Body of pancreas (tissue), 4 donors: ENCODE measurements around the gene CYP3A5. TPM values are rescaled to one million over a fixed set of nuclear protein-coding genes. Genes with fewer than 3 reads are reported as not detected.

Experiments used
- ATAC-seq: fragments of 150-250 bp; one replicate; pipeline ENCODE4 v1.9.1; 2016
- DNase-seq, 4 donors: peaks; one replicate each; pipeline ENCODE4 v3.0.0-alpha.2; 2019
- H3K27ac ChIP-seq, 4 donors: fragments of 200-600 bp; sonication (generic); 1 replicate in 3 of 4; 2 replicates in 1 of 4; pipeline versions ENCODE4 v1.5.1 to v1.6.1; 2016 to 2019; ENCODE audit warnings: mild to moderate bottlenecking in 1 of 4, mixed read lengths in 1 of 4, moderate library complexity in 1 of 4
- H3K27me3 ChIP-seq, 2 donors: fragments of 200-600 bp; sonication (generic); one replicate each; pipeline ENCODE4 v1.6.0; 2016; ENCODE audit warnings: mild to moderate bottlenecking in 1 of 2
- H3K36me3 ChIP-seq, 2 donors: fragments of 200-600 bp; sonication (generic); replicated peaks in 1 of 2; 2 replicates each; pipeline ENCODE4 v1.5.1; 2016; ENCODE audit warnings: low read depth in 2 of 2; ENCODE audit not compliant: insufficient read depth in 1 of 2
- H3K4me1 ChIP-seq: fragments of 200-600 bp; sonication (generic); one replicate; pipeline ENCODE4 v1.6.0; 2016
- H3K4me3 ChIP-seq, 2 donors: fragments of 200-600 bp; sonication (generic); 1 replicate in 1 of 2; 2 replicates in 1 of 2; pipeline ENCODE4 v1.5.1; 2016 to 2019
- H3K9me3 ChIP-seq, 3 donors: fragments of 200-600 bp; sonication (generic); 1 replicate in 2 of 3; 2 replicates in 1 of 3; pipeline ENCODE4 v1.5.1; 2016
- POLR2A ChIP-seq, 3 donors: fragments of 450-650 bp; IDR thresholded peaks; one replicate each; pipeline ENCODE4 v1.6.1; 2016; ENCODE audit warnings: antibody characterized with exemption in 3 of 3, mild to moderate bottlenecking in 2 of 3
- WGBS, 2 donors: methylation state at CpG; one replicate each; pipeline ENCODE4 v1.1.5; 2017; 5-methylcytosine and 5-hydroxymethylcytosine counted together
- intact Hi-C: fragments of 100-400 bp; cut with DNase I; formaldehyde crosslinking; loops from one replicate; pipeline ENCODE4 v1.15.1; 2023
- total RNA-seq, 2 donors: library from RNA; depleted of rRNA; stranded (reverse); fragments of >200 nt; gene quantifications; one replicate each; pipeline ENCODE4 v1.1.0, GENCODE V29; 2016
- TF ChIP-seq, protein P1 (sequence below), 7 experiments: fragments of 450-650 bp in 4 of 7; fragments of 200-600 bp in 3 of 7; sonication (generic) in 3 of 7; IDR thresholded peaks; one replicate each; pipeline ENCODE4 v1.5.1; 2016 to 2019; ENCODE audit warnings: antibody characterized with exemption in 7 of 7

Gene CYP3A5
- total RNA-seq, 2 donors from 2014 or later: 170 to 358 TPM

DNA sequence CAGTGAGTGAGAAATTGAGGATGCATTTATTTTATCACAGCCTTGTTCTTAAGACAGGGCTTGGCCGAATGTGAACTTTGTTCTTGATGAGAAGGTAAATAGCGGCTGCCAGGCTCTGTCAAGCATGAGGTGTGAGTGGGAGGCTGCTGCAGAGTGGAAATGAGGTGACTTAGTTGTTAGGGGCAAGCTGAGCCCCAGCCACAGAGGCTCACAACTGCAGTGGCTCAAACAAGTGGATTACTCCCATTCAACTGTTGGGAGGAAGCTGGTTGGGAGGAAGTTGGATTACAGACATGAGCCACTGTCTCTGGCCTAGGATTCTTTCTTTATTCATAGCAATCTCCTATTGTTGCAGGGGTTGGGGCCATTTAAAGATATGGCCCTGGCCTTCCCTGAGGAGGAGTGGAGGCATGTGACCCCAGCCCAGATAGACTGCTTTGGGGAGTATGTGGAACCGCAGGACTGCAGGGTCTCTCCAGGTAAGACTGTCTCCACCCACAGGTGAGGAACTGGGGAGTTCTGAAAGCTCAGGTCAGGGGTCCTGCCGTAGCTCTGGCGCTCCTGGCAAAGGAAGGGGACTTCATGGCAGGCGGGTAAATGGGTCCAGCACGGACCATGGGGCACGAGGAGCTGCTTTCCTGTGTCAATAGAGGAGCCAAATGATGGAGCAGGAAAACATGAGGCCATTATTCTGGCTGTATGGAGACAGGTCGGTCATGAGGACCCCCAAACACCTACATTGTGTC is 55.9 kb downstream of the CYP3A5 start:
- no peak for DNase-seq
- Histone ChIP-seq H3K9me3 (no peaks in the 10 kb centered on the region), H3K4me3 (no peak overlapping the region), H3K4me1 (no peaks in the 10 kb centered on the region), H3K27ac (no peak overlapping the region), H3K36me3 (peaks cover 8 to 67% of the 10 kb centered on the region in 2 donors), H3K27me3 (no peaks in the 10 kb centered on the region)
- no peak for TF ChIP-seq POLR2A (IDR thresholded peaks at IDR 0.05)
- TF ChIP-seq, protein P1, sequence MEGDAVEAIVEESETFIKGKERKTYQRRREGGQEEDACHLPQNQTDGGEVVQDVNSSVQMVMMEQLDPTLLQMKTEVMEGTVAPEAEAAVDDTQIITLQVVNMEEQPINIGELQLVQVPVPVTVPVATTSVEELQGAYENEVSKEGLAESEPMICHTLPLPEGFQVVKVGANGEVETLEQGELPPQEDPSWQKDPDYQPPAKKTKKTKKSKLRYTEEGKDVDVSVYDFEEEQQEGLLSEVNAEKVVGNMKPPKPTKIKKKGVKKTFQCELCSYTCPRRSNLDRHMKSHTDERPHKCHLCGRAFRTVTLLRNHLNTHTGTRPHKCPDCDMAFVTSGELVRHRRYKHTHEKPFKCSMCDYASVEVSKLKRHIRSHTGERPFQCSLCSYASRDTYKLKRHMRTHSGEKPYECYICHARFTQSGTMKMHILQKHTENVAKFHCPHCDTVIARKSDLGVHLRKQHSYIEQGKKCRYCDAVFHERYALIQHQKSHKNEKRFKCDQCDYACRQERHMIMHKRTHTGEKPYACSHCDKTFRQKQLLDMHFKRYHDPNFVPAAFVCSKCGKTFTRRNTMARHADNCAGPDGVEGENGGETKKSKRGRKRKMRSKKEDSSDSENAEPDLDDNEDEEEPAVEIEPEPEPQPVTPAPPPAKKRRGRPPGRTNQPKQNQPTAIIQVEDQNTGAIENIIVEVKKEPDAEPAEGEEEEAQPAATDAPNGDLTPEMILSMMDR (IDR thresholded peaks at IDR 0.05): no peak
- intact Hi-C loops: no loop called here
- WGBS, 2 donors: 76 to 85% methylated on average over 7 to 9 of the region's 9 CpGs
- ATAC-seq: no peak

DNA sequence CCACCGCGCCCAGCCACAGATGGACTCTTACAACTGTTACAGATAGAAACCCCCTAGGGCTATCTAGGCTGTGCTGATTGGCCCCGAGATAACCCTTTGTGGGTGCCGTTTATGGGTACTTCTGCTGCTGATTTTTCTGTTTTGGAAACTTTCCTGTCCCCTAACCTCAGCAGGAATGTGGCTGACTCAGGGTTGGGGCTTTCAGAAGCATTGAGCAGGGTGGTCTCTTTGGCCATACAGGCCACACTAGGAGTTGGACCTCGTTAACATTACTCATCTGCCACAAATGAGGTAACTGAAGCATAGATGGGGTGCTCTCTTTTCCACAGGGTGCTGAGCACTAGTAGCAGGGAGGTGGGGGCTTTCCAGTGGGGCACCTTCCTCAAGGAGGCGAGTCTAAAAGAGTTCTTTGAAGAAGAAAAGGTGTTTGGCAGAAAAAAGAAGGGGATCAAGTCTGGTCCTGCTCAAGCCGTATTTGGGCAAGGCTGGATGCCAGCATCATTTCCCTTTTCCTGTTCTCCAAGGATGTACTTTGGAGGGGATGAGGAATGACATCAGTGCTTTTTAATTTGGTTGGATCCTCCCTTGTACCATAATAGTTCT is 56.6 kb downstream of the CYP3A5 start:
- Histone ChIP-seq H3K36me3 (peaks cover 9 to 64% of the 10 kb centered on the region in 2 donors), H3K9me3 (no peaks in the 10 kb centered on the region), H3K4me3 (no peak overlapping the region), H3K27me3 (no peaks in the 10 kb centered on the region), H3K4me1 (peaks cover under 1% of the 10 kb centered on the region), H3K27ac (no peak overlapping the region)
- TF ChIP-seq, protein P1 (IDR thresholded peaks at IDR 0.05): no peak
- TF ChIP-seq POLR2A (IDR thresholded peaks at IDR 0.05): no peak
- intact Hi-C loops: no loop called here
- no peak for ATAC-seq
- 66 to 80% methylated on average over 5 to 7 of the region's 7 CpGs for WGBS, 2 donors
- DNase-seq: no peak

DNA sequence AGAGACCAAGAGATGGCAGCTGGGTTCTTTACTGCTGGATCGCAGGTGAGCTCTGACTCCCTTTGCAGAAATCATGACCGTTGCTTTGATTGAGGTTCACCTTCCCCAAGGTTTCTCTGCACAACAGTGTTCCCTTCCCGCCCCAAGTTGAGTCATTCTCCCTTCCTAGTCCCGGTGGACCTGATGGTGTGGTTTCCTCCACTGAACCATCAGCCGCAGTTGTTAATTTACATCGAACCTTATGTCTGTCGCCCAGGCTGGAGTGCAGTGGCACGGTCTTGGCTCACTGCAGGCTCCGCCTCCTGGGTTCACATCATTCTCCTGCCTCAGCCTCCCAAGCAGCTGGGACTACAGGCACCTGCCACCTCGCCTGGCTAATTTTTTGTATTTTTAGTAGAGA is 57.2 kb downstream of the CYP3A5 start:
- Histone ChIP-seq H3K9me3 (no peaks in the 10 kb centered on the region), H3K36me3 (peaks cover 9 to 63% of the 10 kb centered on the region in 2 donors), H3K4me1 (peaks cover 6% of the 10 kb centered on the region), H3K27ac (no peak overlapping the region), H3K27me3 (no peaks in the 10 kb centered on the region), H3K4me3 (no peak overlapping the region)
- ATAC-seq (no peak), DNase-seq (no peak)
- 80 to 86% methylated on average over 10 of the region's 10 CpGs for WGBS, 2 donors
- no peak for TF ChIP-seq POLR2A (IDR thresholded peaks at IDR 0.05)
- intact Hi-C loops: no loop called here

DNA sequence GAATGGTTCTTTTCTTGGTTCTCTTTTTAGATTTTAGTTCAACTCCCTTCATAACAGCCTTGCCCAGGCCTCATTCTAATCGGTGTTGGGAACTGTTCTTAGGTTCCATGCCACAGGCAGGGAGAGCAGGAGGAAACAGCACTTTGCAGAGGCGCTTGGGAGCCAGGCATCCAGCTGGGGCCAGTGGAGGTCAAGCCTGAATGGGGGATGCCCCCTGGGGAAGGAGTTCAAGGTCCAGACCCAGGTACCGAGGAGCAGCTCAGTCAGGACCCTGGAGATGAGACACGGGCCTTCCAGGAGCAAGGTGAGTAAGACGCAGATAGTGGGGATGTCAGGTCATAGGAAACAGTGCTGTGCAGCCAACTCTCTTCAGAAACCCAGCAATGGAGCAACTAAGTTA is 58.5 kb downstream of the CYP3A5 start:
- Histone ChIP-seq H3K4me1 (peaks cover 11% of the 10 kb centered on the region), H3K4me3 (no peak overlapping the region), H3K36me3 (peaks cover 9 to 52% of the 10 kb centered on the region in 2 donors), H3K9me3 (no peaks in the 10 kb centered on the region), H3K27ac (no peak overlapping the region), H3K27me3 (no peaks in the 10 kb centered on the region)
- WGBS, 2 donors: 88 to 89% methylated on average over 5 of the region's 5 CpGs
- DNase-seq (no peak), ATAC-seq (no peak)
- TF ChIP-seq, protein P1 (IDR thresholded peaks at IDR 0.05): no peak
- no peak for TF ChIP-seq POLR2A (IDR thresholded peaks at IDR 0.05)
- intact Hi-C loops: no loop called here

DNA sequence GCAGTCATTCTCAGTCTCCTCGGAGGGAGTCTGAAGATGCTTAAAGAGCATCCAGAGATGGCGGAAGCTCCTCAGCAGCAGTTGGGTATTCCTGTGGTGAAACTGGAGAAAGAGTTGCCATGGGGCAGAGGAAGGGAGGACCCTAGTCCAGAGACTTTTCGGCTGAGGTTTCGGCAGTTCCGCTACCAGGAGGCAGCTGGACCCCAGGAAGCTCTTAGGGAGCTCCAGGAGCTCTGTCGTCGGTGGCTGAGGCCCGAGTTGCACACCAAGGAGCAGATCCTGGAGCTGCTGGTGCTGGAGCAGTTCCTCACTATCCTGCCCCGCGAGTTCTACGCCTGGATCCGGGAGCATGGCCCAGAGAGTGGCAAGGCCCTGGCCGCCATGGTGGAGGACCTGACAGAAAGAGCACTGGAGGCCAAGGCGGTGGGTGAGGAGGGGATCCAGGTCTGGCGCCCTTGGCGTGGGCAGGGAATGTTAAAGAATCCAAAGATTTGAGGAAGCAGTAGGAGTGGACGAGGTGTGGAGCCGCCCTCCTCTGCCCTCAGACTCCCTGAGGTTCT is 60.1 kb downstream of the CYP3A5 start:
- peaks cover 9 to 40% of the 10 kb centered on the region in 2 donors for H3K36me3 ChIP-seq
- no peak for TF ChIP-seq POLR2A (IDR thresholded peaks at IDR 0.05)
- TF ChIP-seq, protein P1 (IDR thresholded peaks at IDR 0.05): no peak

More for the DNA sequence above, 60.1 kb downstream of the CYP3A5 start:
- Histone ChIP-seq H3K9me3 (no peaks in the 10 kb centered on the region), H3K4me3 (no peak overlapping the region), H3K4me1 (peaks cover 16% of the 10 kb centered on the region), H3K27me3 (no peaks in the 10 kb centered on the region), H3K27ac (no peak overlapping the region)
- intact Hi-C loops: no loop called here
- no peak for ATAC-seq
- 91 to 93% methylated on average over 14 to 16 of the region's 18 CpGs for WGBS, 2 donors
- DNase-seq: no peak
